ENCODE results near the gene SORCS1.

The SORCS1 gene

DNA sequence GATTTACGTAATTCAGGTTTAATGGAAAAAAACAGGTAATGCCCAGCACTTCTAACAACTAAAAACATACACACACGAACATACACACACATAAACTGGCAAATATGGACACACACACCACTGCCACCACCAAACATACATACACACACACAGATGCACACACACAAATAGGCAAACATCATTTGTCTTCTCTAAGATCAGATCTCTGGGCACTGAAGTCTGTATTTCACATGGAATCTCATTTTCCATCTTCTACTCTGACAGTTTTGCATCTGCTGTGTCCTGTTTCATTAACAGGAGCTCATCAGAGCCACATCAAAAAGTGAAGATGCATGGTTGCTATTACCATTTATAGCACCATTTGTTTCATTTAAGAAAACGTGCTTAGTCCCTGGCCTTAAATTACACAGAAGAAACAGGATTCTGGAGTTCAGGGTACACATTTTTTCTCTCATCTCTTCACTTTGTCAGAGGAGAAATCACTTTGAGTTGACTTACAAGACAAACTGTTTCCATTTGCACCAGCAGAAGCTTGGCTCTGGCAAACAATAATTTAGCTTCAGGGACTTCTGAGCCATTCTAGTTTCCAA, 165.3 kb downstream of the SORCS1 start:
- TF ChIP-seq BHLHE40 (IDR thresholded peaks at IDR 0.05; ENCODE audit: borderline replicate concordance), result no peak
- TF ChIP-seq NFRKB (IDR thresholded peaks at IDR 0.05), result no peak
- no peak for TF ChIP-seq FOXM1 (IDR thresholded peaks at IDR 0.05; ENCODE audit: borderline replicate concordance)
- ChIA-PET CTCF (no interaction called here), POLR2A (no interaction called here)
- DNase-seq (ENCODE audit: extremely low spot score), result no peak

DNA sequence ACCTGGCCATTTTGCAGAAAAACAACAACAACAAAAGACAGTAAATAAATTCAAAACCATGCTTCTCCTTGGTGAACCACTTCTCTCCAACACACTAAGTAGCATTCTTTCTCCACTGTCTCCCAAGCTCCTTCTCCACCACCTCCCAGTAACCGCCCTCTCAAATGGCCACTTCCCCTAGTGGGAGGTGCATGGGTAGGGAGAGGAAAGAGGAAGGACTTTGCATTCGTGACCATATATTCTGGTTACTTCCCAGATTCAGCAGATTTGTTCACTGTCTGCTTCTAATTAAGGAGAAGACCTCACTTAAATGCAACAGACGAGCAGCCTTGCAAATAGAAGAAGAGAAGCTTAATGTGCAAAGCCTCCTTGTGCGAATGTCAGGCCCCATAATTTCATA, 166.8 kb downstream of the SORCS1 start:
- TF ChIP-seq HDGF (IDR thresholded peaks at IDR 0.05; ENCODE audit: borderline replicate concordance) (no peak), SP1 (IDR thresholded peaks at IDR 0.05) (no peak), LEF1 (IDR thresholded peaks at IDR 0.05; ENCODE audit: borderline replicate concordance) (no peak), L3MBTL2 (conservative IDR thresholded peaks at IDR 0.05) (no peak), NFRKB (IDR thresholded peaks at IDR 0.05) (no peak), FOXA1 (IDR thresholded peaks at IDR 0.05) (no peak), CTBP1 (IDR thresholded peaks at IDR 0.05; ENCODE audit: borderline replicate concordance) (no peak), TARDBP (IDR thresholded peaks at IDR 0.05) (no peak), FOXK2 (IDR thresholded peaks at IDR 0.05) (no peak), SUZ12 (IDR thresholded peaks at IDR 0.05) (no peak), ZNF384 (IDR thresholded peaks at IDR 0.05) (no peak), BHLHE40 (IDR thresholded peaks at IDR 0.05; ENCODE audit: borderline replicate concordance) (no peak), FOXM1 (IDR thresholded peaks at IDR 0.05; ENCODE audit: borderline replicate concordance) (no peak), ARNT (IDR thresholded peaks at IDR 0.05) (no peak), ELF4 (IDR thresholded peaks at IDR 0.05) (no peak)
- TF ChIP-seq, protein P1, sequence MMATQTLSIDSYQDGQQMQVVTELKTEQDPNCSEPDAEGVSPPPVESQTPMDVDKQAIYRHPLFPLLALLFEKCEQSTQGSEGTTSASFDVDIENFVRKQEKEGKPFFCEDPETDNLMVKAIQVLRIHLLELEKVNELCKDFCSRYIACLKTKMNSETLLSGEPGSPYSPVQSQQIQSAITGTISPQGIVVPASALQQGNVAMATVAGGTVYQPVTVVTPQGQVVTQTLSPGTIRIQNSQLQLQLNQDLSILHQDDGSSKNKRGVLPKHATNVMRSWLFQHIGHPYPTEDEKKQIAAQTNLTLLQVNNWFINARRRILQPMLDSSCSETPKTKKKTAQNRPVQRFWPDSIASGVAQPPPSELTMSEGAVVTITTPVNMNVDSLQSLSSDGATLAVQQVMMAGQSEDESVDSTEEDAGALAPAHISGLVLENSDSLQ (IDR thresholded peaks at IDR 0.05), result no peak
- ChIA-PET CTCF (no interaction called here), POLR2A (no interaction called here)
- DNase-seq (ENCODE audit: extremely low spot score), result no peak

DNA sequence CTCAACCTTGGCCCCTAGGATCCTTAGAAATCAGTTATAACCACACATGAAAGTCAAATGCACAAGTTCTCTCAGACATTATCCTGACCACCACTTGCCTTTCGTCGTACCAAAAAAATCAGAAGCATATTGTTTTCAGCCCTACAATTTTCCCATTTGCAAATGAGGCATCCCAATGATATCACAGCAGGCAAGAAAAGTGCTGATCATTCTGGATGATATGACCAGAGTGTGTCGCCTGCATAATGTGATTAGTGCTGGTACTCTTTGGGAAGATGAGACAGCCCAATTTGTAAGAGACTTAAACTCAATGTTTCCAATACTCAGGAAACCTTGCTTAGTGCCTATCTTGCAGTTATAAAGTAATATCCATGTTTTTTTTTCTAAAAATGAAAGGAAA, 168.0 kb downstream of the SORCS1 start:
- TF ChIP-seq TARDBP (IDR thresholded peaks at IDR 0.05) (no peak), SP1 (IDR thresholded peaks at IDR 0.05) (no peak), LEF1 (IDR thresholded peaks at IDR 0.05; ENCODE audit: borderline replicate concordance) (no peak), FOXM1 (IDR thresholded peaks at IDR 0.05; ENCODE audit: borderline replicate concordance) (no peak), BHLHE40 (IDR thresholded peaks at IDR 0.05; ENCODE audit: borderline replicate concordance) (no peak), ZNF384 (IDR thresholded peaks at IDR 0.05) (no peak), NFRKB (IDR thresholded peaks at IDR 0.05) (no peak), ARNT (IDR thresholded peaks at IDR 0.05) (no peak)
- CTCF ChIA-PET, result no interaction called here
- POLR2A ChIA-PET, result no interaction called here
- DNase-seq (ENCODE audit: extremely low spot score), result no peak

DNA sequence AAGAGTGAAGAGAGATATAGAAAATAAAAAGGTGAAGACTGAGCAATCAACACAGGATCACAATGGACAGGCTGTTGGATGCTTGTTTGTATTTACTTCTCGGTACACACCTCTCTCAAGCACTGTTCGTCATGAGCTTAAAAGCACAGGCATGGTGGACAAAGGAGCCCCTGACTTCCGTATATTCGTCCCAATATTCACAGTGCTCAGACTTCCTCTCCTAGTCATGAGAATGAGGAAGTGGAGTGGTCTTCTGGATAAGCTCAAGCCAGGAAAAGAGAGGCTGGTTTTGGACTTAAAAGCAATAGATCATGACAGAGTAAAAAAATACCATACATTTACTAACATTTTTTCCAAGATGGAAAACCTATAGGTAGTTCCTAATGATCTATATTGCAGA, 172.5 kb downstream of the SORCS1 start:
- DNase-seq (ENCODE audit: extremely low spot score), result no peak

DNA sequence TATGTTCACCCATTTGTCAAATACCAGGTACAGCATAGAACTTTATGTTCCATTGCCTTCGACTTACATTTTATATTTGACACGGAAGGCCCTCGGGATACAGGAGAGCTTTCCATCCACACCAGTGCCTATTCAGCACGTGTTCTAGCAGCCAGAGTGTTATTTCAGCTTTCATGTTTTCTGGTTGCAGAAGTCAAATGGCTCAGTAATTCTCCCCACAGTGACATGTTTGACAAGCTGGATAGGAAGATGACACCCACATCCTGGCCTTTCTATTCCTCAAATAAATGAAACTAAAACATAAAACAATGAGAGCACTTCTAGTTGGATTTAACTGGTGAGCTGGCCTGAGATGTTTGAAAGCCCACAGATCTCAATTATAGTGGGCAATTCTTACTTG, 173.4 kb downstream of the SORCS1 start:
- ChIA-PET CTCF (no interaction called here), POLR2A (no interaction called here)

More for the DNA sequence above, 172.5 kb downstream of the SORCS1 start:
- CTCF ChIA-PET, result interaction anchor here (0.6 to 1.1 kb wide), 2 partner anchors 35 to 40 kb away, joined by 3 to 4 read pairs; no protein-coding TSS in a partner anchor
- TF ChIP-seq ARNT (IDR thresholded peaks at IDR 0.05) (no peak), NFRKB (IDR thresholded peaks at IDR 0.05) (no peak), BHLHE40 (IDR thresholded peaks at IDR 0.05; ENCODE audit: borderline replicate concordance) (no peak), L3MBTL2 (conservative IDR thresholded peaks at IDR 0.05) (no peak)
- POLR2A ChIA-PET, result no interaction called here

DNA sequence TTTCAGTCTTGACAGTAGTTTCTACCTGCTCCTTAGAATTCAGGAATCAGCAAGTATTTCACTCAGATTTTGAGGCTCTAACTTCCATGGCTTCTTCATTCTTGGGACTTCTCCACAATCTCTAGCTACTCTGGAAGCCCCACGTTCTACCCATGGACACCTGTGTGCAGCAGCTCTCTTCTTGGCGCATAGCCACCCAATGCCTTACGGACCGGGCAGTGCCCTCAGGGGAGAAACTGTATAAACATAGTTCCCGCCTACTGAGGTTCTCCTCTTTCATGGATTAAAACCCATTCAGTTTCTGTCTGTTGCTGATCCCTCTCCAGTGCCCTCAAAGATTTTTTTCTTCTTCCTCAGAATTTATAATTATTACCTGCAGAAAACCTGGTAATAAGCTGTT, 177.1 kb downstream of the SORCS1 start:
- ChIA-PET POLR2A (no interaction called here), CTCF (no interaction called here)
- DNase-seq (ENCODE audit: extremely low spot score), result no peak
- no peak for TF ChIP-seq NFRKB (IDR thresholded peaks at IDR 0.05)
- no peak for TF ChIP-seq ELF4 (IDR thresholded peaks at IDR 0.05)
- TF ChIP-seq, protein P1 (IDR thresholded peaks at IDR 0.05), result no peak
- TF ChIP-seq L3MBTL2 (conservative IDR thresholded peaks at IDR 0.05), result no peak
- TF ChIP-seq FOXM1 (IDR thresholded peaks at IDR 0.05; ENCODE audit: borderline replicate concordance), result no peak

More for the DNA sequence above, 173.4 kb downstream of the SORCS1 start:
- TF ChIP-seq, protein P1 (IDR thresholded peaks at IDR 0.05), result no peak
- TF ChIP-seq ARNT (IDR thresholded peaks at IDR 0.05), result no peak
- TF ChIP-seq BHLHE40 (IDR thresholded peaks at IDR 0.05; ENCODE audit: borderline replicate concordance), result no peak
- no peak for TF ChIP-seq FOXK2 (IDR thresholded peaks at IDR 0.05)
- no peak for TF ChIP-seq LEF1 (IDR thresholded peaks at IDR 0.05; ENCODE audit: borderline replicate concordance)
- no peak for TF ChIP-seq FOXA1 (IDR thresholded peaks at IDR 0.05)
- no peak for TF ChIP-seq CTBP1 (IDR thresholded peaks at IDR 0.05; ENCODE audit: borderline replicate concordance)
- no peak for TF ChIP-seq L3MBTL2 (conservative IDR thresholded peaks at IDR 0.05)
- TF ChIP-seq NFRKB (IDR thresholded peaks at IDR 0.05), result no peak
- no peak for DNase-seq (ENCODE audit: extremely low spot score)

DNA sequence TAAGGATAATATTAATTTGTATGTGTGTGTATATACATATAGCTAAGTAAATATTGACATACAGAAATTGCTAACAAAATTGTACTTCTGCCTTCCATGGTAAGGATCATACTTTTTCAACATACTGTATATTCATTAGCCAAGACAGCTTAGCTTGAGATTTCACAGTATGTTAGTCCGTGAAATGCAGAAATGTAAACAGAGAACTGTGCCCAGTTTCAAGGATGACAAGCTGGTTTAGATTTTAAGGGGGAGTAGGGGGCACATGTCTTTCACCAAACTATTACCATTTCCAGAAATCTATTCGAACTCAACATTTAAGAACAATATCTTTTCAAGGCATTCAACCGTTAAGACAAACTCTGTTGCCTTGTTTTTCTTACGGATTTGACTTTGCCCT, 182.2 kb downstream of the SORCS1 start:
- TF ChIP-seq ARNT (IDR thresholded peaks at IDR 0.05), result no peak
- no peak for TF ChIP-seq L3MBTL2 (conservative IDR thresholded peaks at IDR 0.05)
- TF ChIP-seq FOXK2 (IDR thresholded peaks at IDR 0.05), result no peak
- no peak for TF ChIP-seq TARDBP (IDR thresholded peaks at IDR 0.05)
- TF ChIP-seq LEF1 (IDR thresholded peaks at IDR 0.05; ENCODE audit: borderline replicate concordance), result no peak
- TF ChIP-seq HDGF (IDR thresholded peaks at IDR 0.05; ENCODE audit: borderline replicate concordance), result no peak
- no peak for TF ChIP-seq FOXM1 (IDR thresholded peaks at IDR 0.05; ENCODE audit: borderline replicate concordance)
- TF ChIP-seq NFRKB (IDR thresholded peaks at IDR 0.05), result no peak
- no peak for TF ChIP-seq BHLHE40 (IDR thresholded peaks at IDR 0.05; ENCODE audit: borderline replicate concordance)
- TF ChIP-seq SP1 (IDR thresholded peaks at IDR 0.05), result no peak
- TF ChIP-seq ELF4 (IDR thresholded peaks at IDR 0.05), result no peak
- no peak for TF ChIP-seq CTBP1 (IDR thresholded peaks at IDR 0.05; ENCODE audit: borderline replicate concordance)
- TF ChIP-seq ZNF384 (IDR thresholded peaks at IDR 0.05), result no peak
- TF ChIP-seq SUZ12 (IDR thresholded peaks at IDR 0.05), result no peak
- no peak for TF ChIP-seq FOXA1 (IDR thresholded peaks at IDR 0.05)
- ChIA-PET POLR2A (interaction anchor here (0.6 kb wide), 1 partner anchor 10 kb away, joined by 3 read pairs; no protein-coding TSS in a partner anchor), CTCF (interaction anchor here (0.6 kb wide), 1 partner anchor 110 kb away, joined by 4 read pairs; no protein-coding TSS in a partner anchor)
- no peak for DNase-seq (ENCODE audit: extremely low spot score)

Measured in HEK293T (cell line).